H1 (cell line): Measurements from ENCODE around the gene IL10. TPM values are rescaled to one million over a fixed set of nuclear protein-coding genes. Genes with fewer than 3 reads are reported as not detected.

ENCODE experiments used
- BCL11A ChIP-seq, 2 experiments: IDR thresholded peaks; one replicate each; pipeline ENCODE4 v1.6.1; 2011; ENCODE audit warnings: low read depth in 2 of 2, low read length in 2 of 2, mild to moderate bottlenecking in 2 of 2
- CHD1 ChIP-seq: IDR thresholded peaks from 2 replicates; pipeline ENCODE4 v1.6.1; 2012; ENCODE audit warnings: low read depth, low read length, improper control_type of control experiment
- JUND ChIP-seq: IDR thresholded peaks from 2 replicates; pipeline ENCODE4 v1.6.1; 2011; ENCODE audit warnings: mild to moderate bottlenecking, improper control_type of control experiment, low read length
- RFX5 ChIP-seq: IDR thresholded peaks from 2 replicates; pipeline ENCODE4 v1.6.1; 2011; ENCODE audit warnings: low read depth, low read length, improper control_type of control experiment, borderline replicate concordance
- SRF ChIP-seq: IDR thresholded peaks from 2 replicates; pipeline ENCODE4 v1.6.1; 2011; ENCODE audit warnings: mild to moderate bottlenecking, low read depth, low read length, moderate library complexity
- polyA plus RNA-seq, 7 experiments: library from polyadenylated mRNA; depleted of rRNA in 3 of 7; stranded (reverse) in 5 of 7; unstranded in 2 of 7; fragments of >200 nt in 5 of 7; fragments of 200-250 nt in 2 of 7; gene quantifications; 1 replicate in 5 of 7; 2 replicates in 1 of 7; 4 replicates in 1 of 7; pipeline versions ENCODE4 v1.2.1 to v1.2.3, GENCODE V29; 2011 to 2013; ENCODE audit warnings: missing spikeins in 2 of 7, mixed read lengths in 2 of 7
- total RNA-seq: library from RNA; stranded (reverse); fragmentation: NEBNext Ultra II Directional; extraction: Animal tissue kit (Norgen Biotek cat#: 25700); gene quantifications from 2 replicates; pipeline ENCODE4 v1.2.1, GENCODE V29; 2021

IL10 gene
- total and polyA plus RNA-seq, 2 of the 8 experiments (the other 6 are each of a cell fraction or from before 2014, with no cell fraction given) = not detected

- TF ChIP-seq CHD1 = no peak
- no peak for TF ChIP-seq JUND
- TF ChIP-seq BCL11A (IDR thresholded peaks at IDR 0.05; ENCODE audit: low read depth in 2 of 2, low read length in 2 of 2) = no peak
- no peak for TF ChIP-seq SRF
- TF ChIP-seq RFX5 = no peak
These were observed 14.1 kb upstream of the IL10 start (continued) for GRCh38 chr1:206786212-206786886.
